Measurements from ENCODE around the gene INAFM2. TPM values are rescaled to one million over a fixed set of nuclear protein-coding genes. Genes with fewer than 3 reads are reported as not detected.

Gene INAFM2
- total and polyA plus RNA-seq, 9 of the 15 experiments (the other 6 are each of a cell fraction or from before 2014, with no cell fraction given), result 11.8 to 43.1 (median 27.2) TPM

DNA sequence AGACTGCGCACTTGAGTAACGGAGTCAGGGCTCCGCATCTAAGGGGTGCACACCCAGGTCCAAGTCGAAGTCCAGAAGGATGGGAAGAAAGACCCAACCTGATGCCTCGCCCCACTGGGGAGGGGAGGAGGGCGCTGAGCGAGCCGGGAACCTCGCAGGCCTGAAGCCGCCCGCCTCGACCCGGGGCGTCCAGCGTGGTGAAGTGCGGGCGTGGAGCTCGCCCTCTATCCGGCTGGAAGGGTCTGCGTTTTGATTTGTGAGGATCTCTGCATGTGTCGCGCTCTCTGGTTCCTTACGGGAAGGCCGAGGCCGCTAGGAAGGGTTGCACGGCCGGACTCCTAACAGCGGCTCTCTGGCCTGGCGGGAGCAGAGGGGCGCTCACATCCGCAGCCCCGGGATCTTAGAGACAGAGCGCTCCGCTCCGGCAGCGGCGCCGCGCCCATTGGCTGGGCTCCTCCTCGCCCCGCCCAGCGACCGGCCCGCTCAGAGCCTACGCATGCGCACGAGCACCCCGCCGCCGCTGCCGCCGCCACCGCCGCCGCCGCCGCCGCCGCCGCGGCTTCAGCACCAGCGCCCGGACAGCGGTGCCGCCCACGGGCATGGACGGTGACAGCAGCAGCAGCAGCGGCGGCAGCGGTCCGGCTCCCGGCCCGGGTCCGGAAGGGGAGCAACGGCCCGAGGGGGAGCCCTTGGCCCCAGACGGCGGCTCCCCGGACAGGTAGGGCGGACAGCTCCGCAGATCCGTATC is 34.4 kb downstream of the INAFM2 start, which contains the start of gene DISP2 (continued):
- TF ChIP-seq, protein P1, sequence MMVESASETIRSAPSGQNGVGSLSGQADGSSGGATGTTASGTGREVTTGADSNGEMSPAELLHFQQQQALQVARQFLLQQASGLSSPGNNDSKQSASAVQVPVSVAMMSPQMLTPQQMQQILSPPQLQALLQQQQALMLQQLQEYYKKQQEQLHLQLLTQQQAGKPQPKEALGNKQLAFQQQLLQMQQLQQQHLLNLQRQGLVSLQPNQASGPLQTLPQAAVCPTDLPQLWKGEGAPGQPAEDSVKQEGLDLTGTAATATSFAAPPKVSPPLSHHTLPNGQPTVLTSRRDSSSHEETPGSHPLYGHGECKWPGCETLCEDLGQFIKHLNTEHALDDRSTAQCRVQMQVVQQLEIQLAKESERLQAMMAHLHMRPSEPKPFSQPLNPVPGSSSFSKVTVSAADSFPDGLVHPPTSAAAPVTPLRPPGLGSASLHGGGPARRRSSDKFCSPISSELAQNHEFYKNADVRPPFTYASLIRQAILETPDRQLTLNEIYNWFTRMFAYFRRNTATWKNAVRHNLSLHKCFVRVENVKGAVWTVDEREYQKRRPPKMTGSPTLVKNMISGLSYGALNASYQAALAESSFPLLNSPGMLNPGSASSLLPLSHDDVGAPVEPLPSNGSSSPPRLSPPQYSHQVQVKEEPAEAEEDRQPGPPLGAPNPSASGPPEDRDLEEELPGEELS (CRISPR knock-in tag; IDR thresholded peaks at IDR 0.05; ENCODE audit: borderline replicate concordance), result no peak
- TF ChIP-seq, protein P2, sequence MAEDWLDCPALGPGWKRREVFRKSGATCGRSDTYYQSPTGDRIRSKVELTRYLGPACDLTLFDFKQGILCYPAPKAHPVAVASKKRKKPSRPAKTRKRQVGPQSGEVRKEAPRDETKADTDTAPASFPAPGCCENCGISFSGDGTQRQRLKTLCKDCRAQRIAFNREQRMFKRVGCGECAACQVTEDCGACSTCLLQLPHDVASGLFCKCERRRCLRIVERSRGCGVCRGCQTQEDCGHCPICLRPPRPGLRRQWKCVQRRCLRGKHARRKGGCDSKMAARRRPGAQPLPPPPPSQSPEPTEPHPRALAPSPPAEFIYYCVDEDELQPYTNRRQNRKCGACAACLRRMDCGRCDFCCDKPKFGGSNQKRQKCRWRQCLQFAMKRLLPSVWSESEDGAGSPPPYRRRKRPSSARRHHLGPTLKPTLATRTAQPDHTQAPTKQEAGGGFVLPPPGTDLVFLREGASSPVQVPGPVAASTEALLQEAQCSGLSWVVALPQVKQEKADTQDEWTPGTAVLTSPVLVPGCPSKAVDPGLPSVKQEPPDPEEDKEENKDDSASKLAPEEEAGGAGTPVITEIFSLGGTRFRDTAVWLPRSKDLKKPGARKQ (CRISPR knock-in tag; IDR thresholded peaks at IDR 0.05), result peak; percentile 78; the same call in 1 of the 2 replicates
- TF ChIP-seq SMAD1 (IDR thresholded peaks at IDR 0.05; ENCODE audit: low read depth, low read length, partially characterized antibody) (no peak), MEIS2 (IDR thresholded peaks at IDR 0.05; ENCODE audit: partially characterized antibody) (peak; percentile 85), TBP (optimal IDR thresholded peaks at IDR 0.05; ENCODE audit: low read depth, low read length) (peak; percentile 33), ZNF696 (CRISPR knock-in tag; conservative IDR thresholded peaks at IDR 0.05) (no peak), SMARCE1 (IDR thresholded peaks at IDR 0.05) (no peak), BDP1 (IDR thresholded peaks at IDR 0.05; ENCODE audit: insufficient read depth, insufficient read length) (no peak), IFI16 (CRISPR knock-in tag; IDR thresholded peaks at IDR 0.05) (no peak), ZBTB33 (CRISPR knock-in tag; IDR thresholded peaks at IDR 0.05) (no peak), L3MBTL2 (IDR thresholded peaks at IDR 0.05) (peak; percentile 75), HEY1 (CRISPR knock-in tag; IDR thresholded peaks at IDR 0.05; ENCODE audit: borderline replicate concordance) (no peak), EHMT2 (IDR thresholded peaks at IDR 0.05) (0 out of 2 replicates have a peak, but pooled peaks have one; percentile 76), HMGN3 (IDR thresholded peaks at IDR 0.05; ENCODE audit: borderline replicate concordance, extremely low read depth, insufficient read length, low read depth, low read length) (peak; percentile 51), RBFOX2 (IDR thresholded peaks at IDR 0.05; ENCODE audit: low read depth, low read length) (0 out of 2 replicates have a peak, but pooled peaks have one; percentile 25), ZNF277 (CRISPR knock-in tag; IDR thresholded peaks at IDR 0.05; ENCODE audit: borderline replicate concordance) (no peak), HNRNPL (IDR thresholded peaks at IDR 0.05; ENCODE audit: low read depth, low read length) (peak; percentile 97), ZFX (CRISPR knock-in tag; IDR thresholded peaks at IDR 0.05) (no peak)
- TF ChIP-seq, protein P3, sequence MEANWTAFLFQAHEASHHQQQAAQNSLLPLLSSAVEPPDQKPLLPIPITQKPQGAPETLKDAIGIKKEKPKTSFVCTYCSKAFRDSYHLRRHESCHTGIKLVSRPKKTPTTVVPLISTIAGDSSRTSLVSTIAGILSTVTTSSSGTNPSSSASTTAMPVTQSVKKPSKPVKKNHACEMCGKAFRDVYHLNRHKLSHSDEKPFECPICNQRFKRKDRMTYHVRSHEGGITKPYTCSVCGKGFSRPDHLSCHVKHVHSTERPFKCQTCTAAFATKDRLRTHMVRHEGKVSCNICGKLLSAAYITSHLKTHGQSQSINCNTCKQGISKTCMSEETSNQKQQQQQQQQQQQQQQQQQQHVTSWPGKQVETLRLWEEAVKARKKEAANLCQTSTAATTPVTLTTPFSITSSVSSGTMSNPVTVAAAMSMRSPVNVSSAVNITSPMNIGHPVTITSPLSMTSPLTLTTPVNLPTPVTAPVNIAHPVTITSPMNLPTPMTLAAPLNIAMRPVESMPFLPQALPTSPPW (CRISPR knock-in tag; IDR thresholded peaks at IDR 0.05), result peak; percentile 29; the same call in 1 of the 2 replicates

Data from K562 (cell line).